Brain microvascular endothelial cell (primary cell): Measurements from ENCODE around the gene ATPAF1.

Experiments used
- DNase-seq: peaks from one replicate; pipeline ENCODE4 v3.0.0-alpha.2; 2020
- H3K27ac ChIP-seq: fragments of 250-450 bp; sonication (Bioruptor Pico); 2 replicates; pipeline ENCODE4 v1.5.1; 2020; ENCODE audit warnings: mild to moderate bottlenecking, moderate library complexity
- H3K27me3 ChIP-seq: fragments of 250-450 bp; sonication (Bioruptor Pico); replicated peaks from 2 replicates; pipeline ENCODE4 v1.5.1; 2020; ENCODE audit warnings: mild to moderate bottlenecking
- H3K36me3 ChIP-seq: fragments of 250-450 bp; sonication (Bioruptor Pico); replicated peaks from 2 replicates; pipeline ENCODE4 v1.5.1; 2020; ENCODE audit warnings: mild to moderate bottlenecking
- H3K4me3 ChIP-seq: 2 replicates; pipeline ENCODE4 v1.5.1; 2011; ENCODE audit warnings: low read depth, mild to moderate bottlenecking, control low read depth, low read length, moderate library complexity
- in situ Hi-C: cut with HindIII; loops from 2 replicates; pipeline ENCODE4 v1.10.0; 2017; ENCODE audit warnings: low sequenced_read_pairs, low pct_ligation_motif_present
- TF ChIP-seq, protein P1 (sequence below): IDR thresholded peaks from 2 replicates; pipeline ENCODE4 v1.5.1; 2011; ENCODE audit warnings: low read depth, mild to moderate bottlenecking, moderate library complexity, low read length, control low read depth, inconsistent platforms; ENCODE audit errors: missing control alignments

Gene ATPAF1

DNA sequence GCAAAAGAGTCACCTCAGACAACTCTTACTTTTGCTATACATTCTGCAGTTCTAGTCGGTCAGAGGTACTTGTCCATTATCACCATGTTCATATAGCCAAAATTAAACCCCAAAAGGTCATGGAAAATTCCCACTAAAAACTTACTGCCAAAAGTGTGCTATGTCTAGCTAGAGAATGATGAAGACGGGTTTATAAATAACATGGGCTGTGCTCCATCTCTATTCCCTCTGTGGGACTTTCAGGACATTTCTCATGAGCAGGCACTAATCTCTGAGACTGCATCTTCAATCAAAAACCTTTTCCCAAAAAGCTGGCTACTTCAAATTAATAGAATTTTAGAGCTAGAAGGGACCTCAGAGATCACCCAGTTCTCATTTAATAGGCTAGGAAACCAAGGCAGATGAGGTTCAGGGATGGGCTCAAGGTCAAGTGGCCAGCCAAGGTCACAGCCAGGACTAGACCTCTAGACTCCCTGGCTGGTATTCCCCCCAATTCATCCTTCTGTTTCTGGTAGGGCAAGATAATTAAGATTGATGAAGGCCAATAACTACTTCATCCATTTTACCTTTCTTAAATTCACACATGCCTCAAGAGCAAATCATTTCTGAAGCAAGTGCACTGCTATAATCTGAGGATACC lies 30.6 kb downstream of the ATPAF1 start:
- peaks cover 18% of the 10 kb centered on the region for H3K36me3 ChIP-seq
- no peaks in the 10 kb centered on the region for H3K27me3 ChIP-seq
- no peak overlapping the region for H3K27ac ChIP-seq
- H3K4me3 ChIP-seq: no peak overlapping the region
- DNase-seq: no peak
- in situ Hi-C loops: no loop called here
- TF ChIP-seq, protein P1, sequence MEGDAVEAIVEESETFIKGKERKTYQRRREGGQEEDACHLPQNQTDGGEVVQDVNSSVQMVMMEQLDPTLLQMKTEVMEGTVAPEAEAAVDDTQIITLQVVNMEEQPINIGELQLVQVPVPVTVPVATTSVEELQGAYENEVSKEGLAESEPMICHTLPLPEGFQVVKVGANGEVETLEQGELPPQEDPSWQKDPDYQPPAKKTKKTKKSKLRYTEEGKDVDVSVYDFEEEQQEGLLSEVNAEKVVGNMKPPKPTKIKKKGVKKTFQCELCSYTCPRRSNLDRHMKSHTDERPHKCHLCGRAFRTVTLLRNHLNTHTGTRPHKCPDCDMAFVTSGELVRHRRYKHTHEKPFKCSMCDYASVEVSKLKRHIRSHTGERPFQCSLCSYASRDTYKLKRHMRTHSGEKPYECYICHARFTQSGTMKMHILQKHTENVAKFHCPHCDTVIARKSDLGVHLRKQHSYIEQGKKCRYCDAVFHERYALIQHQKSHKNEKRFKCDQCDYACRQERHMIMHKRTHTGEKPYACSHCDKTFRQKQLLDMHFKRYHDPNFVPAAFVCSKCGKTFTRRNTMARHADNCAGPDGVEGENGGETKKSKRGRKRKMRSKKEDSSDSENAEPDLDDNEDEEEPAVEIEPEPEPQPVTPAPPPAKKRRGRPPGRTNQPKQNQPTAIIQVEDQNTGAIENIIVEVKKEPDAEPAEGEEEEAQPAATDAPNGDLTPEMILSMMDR: no peak

DNA sequence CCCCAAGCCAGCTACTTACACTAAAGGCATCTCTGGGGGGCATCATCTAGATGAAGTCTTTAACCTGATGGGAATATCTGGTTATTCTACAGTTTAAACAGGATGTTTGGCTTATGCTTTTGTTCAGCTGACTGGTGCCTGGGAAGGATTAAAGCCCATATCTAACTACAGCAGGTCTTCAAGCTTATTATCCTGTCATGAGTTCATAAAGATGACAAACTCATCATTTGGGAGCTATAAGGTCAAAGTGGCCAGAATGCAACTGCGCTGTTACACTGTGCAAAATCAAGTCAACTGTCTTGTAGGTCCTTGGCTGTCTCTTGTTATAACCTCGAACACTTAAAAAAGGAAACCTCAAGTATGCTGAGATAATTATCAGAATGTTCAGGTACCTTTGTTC lies 33.0 kb downstream of the ATPAF1 start:
- in situ Hi-C loops: no loop called here
- DNase-seq: no peak
- no peaks in the 10 kb centered on the region for H3K27me3 ChIP-seq
- TF ChIP-seq, protein P1: no peak
- no peak overlapping the region for H3K4me3 ChIP-seq
- peaks cover 18% of the 10 kb centered on the region for H3K36me3 ChIP-seq
- H3K27ac ChIP-seq: no peak overlapping the region

DNA sequence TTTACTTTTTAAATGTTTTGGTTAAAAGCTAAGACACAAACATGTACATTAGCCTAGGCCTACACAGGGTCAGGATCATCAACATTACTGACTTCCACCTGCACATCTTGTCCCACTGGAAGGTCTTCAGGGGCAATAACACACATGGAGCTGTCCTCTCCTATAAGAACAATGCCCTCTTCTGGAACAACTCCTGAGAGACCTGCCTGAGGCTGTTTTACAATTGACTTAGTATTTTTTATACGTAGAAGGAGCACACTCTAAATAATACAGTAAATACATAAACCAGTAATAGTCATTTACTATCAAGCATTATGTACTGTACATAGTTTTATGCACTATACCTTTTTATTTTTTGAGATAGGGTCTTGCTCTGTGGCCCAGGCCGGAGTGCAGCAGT lies 37.4 kb downstream of the ATPAF1 start:
- in situ Hi-C loops: no loop called here
- H3K36me3 ChIP-seq: peaks cover 13% of the 10 kb centered on the region
- TF ChIP-seq, protein P1: no peak

DNA sequence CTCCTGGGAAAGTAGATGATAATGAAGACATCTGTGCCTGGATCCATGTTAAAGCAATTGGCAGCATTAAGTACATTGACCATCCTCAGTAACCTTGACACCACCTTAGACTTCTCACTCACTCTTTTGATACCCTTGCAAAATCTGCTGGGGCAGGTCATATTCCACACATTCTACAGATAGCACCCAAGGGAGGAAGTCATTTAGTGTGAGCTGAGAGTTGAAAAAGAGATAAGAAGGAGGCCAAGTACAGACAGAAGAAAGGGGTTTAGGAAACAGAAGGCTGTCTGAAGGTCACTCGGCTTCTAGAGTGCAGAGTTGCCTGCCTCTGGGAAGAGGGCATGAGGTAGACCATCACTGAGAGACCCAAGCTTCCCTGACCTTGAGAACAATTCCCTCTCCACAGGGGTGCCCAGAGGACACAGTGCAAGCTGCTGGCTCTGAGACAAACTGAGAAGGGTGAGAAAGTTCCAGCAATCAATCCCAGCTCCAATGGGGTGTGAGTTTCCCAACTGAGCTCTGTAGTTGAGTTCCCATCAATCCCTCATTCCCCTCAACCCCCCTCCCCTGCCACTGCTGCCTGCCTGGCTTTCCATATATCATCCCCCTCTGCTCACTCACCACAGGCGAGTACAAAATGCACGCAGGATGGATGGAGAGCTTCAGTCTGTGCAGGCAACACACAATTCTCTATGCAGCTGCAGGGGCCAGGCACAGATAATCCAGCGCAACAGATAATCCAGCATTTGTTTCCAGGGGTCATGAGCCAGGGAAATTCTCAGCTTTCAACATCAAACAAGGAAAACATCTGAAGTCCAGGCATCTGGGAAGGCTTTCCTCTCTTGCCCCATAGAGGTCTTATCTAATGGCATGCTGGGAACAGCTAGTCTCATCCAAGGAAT lies 44.2 kb downstream of the ATPAF1 start:
- in situ Hi-C loops: no loop called here
- H3K27ac ChIP-seq: no peak overlapping the region
- TF ChIP-seq, protein P1: no peak
- DNase-seq: no peak
- no peaks in the 10 kb centered on the region for H3K36me3 ChIP-seq
- no peak overlapping the region for H3K4me3 ChIP-seq
- no peaks in the 10 kb centered on the region for H3K27me3 ChIP-seq

More for the DNA sequence above, 37.4 kb downstream of the ATPAF1 start:
- Histone ChIP-seq H3K27me3 (no peaks in the 10 kb centered on the region), H3K27ac (no peak overlapping the region), H3K4me3 (no peak overlapping the region)
- DNase-seq: no peak

DNA sequence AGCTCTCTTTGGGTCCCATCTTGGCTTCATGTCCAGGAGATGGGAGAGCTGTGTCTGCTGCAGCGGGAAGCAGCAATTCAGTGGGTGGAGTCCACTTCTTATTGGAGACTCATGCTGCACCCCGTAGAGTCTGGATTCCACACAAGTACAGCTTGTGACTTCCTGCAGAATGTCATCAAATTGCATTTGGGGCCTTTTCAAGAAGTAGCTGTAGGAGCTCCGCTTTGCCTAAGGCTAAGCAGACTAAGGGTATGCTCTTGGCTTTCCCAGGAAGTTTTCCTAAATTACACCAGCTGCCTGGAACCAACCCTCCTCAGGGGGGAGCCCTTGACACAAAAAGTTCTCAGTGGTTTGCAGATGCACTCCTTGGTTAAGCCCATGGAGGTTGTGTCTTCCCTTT lies 45.8 kb downstream of the ATPAF1 start:
- Histone ChIP-seq H3K27me3 (no peaks in the 10 kb centered on the region), H3K27ac (peak overlapping the region; percentile 7), H3K36me3 (no peaks in the 10 kb centered on the region), H3K4me3 (no peak overlapping the region)
- peak; percentile 31 for DNase-seq
- in situ Hi-C loops: no loop called here
- TF ChIP-seq, protein P1: peak; percentile 68
